ENCODE measurements around the gene HYAL4. TPM values are rescaled to one million over a fixed set of nuclear protein-coding genes. Genes with fewer than 3 reads are reported as not detected.

Gene HYAL4
- total and polyA plus RNA-seq, 2 donors (not counting 1 experiment from before 2014, with no cell fraction given): 0.42 TPM; not detected in 1

DNA sequence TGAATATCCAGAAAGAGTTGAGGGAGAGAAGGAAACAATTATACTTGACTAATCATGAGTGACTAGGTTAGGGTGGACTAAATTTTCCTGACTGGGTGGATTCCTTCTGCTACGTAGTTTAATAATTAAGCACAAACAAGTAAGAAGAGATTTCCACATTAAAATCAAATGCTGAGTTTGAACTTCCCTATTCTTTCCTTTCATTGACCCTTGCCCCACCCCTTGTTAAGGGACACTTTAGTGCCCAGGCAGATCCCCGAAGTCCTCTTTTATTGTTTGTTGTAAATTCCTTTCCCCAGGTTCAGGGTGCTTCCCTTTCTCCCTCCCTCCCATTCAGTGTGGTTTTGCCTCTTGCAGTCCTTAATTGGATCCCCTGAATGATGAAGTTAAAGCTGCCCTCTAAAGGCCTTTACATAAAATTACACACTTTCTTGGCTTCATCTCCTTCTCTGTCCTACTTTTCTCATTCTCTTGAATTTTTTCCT is 71.3 kb downstream of the HYAL4 start:
- CTCF ChIA-PET: no interaction called here
- POLR2A ChIA-PET: no interaction called here

GRCh38 chr7:123917878-123918277 is 72.9 kb downstream of the HYAL4 start:
- intact Hi-C loops (cut with micrococcal nuclease): no loop called here
- Histone ChIP-seq H3K4me1 (ENCODE audit: control insufficient read depth in 2 of 2, insufficient read depth in 2 of 2, low read length in 2 of 2) (no peaks in the 10 kb centered on the region), H3K4me3 (ENCODE audit: control extremely low read depth in 1 of 5, extremely low read depth in 1 of 5, insufficient read depth in 1 of 5, low read depth in 2 of 5, low read length in 4 of 5) (no peak overlapping the region), H3K4me2 (replicated peaks; ENCODE audit: low read depth, low read length, poor library complexity, severe bottlenecking) (no peak overlapping the region), H3K79me2 (ENCODE audit: control insufficient read depth, insufficient read depth, low read length) (no peaks in the 10 kb centered on the region), H3K9me3 (ENCODE audit: control extremely low read depth in 1 of 3, control insufficient read depth in 2 of 3, insufficient read depth in 1 of 3, low read length in 2 of 3) (no peaks in the 10 kb centered on the region), H2AFZ (ENCODE audit: insufficient read depth, low read depth, low read length, poor library complexity, severe bottlenecking) (no peak overlapping the region), H4K20me1 (ENCODE audit: control insufficient read depth, insufficient read depth, low read length, poor library complexity, severe bottlenecking) (no peaks in the 10 kb centered on the region), H3K27me3 (replicated peaks in 1 of 4; ENCODE audit: control extremely low read depth in 1 of 4, control insufficient read depth in 3 of 4, insufficient read depth in 4 of 4, low read length in 3 of 4) (no peaks in the 10 kb centered on the region), H3K36me3 (replicated peaks in 1 of 2; ENCODE audit: control extremely low read depth in 1 of 2, control insufficient read depth in 1 of 2, extremely low read depth in 1 of 2, insufficient read depth in 2 of 2, low read length in 1 of 2) (no peaks in the 10 kb centered on the region), H3K9ac (ENCODE audit: low read length) (no peak overlapping the region), H3K27ac (ENCODE audit: low read length in 2 of 2) (no peak overlapping the region)
- no peaks in the 10 kb centered on the region for H3K27me3 Mint-ChIP-seq
- ChIA-PET POLR2A (no interaction called here), CTCF (no interaction called here)
- ATAC-seq (ENCODE audit: low read depth): no peak
- no peak for TF ChIP-seq EZH2 (IDR thresholded peaks at IDR 0.05; ENCODE audit: borderline replicate concordance, insufficient read depth, low read depth, low read length, poor library complexity, severe bottlenecking)
- TF ChIP-seq, protein P1, sequence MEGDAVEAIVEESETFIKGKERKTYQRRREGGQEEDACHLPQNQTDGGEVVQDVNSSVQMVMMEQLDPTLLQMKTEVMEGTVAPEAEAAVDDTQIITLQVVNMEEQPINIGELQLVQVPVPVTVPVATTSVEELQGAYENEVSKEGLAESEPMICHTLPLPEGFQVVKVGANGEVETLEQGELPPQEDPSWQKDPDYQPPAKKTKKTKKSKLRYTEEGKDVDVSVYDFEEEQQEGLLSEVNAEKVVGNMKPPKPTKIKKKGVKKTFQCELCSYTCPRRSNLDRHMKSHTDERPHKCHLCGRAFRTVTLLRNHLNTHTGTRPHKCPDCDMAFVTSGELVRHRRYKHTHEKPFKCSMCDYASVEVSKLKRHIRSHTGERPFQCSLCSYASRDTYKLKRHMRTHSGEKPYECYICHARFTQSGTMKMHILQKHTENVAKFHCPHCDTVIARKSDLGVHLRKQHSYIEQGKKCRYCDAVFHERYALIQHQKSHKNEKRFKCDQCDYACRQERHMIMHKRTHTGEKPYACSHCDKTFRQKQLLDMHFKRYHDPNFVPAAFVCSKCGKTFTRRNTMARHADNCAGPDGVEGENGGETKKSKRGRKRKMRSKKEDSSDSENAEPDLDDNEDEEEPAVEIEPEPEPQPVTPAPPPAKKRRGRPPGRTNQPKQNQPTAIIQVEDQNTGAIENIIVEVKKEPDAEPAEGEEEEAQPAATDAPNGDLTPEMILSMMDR (IDR thresholded peaks at IDR 0.05): no peak
- no peaks in the 10 kb centered on the region for H3K9me3 Mint-ChIP-seq (ENCODE audit: insufficient read depth)
- WGBS (ENCODE audit: insufficient coverage): 94% methylated on average over 12 of the region's 12 CpGs
- H3K4me1 Mint-ChIP-seq: no peaks in the 10 kb centered on the region
- DNase-seq: no peak
- no peak overlapping the region for H3K4me3 Mint-ChIP-seq
- no peak overlapping the region for H3K27ac Mint-ChIP-seq

More for the DNA sequence above, 71.3 kb downstream of the HYAL4 start:
- H4K20me1 ChIP-seq (ENCODE audit: control insufficient read depth, insufficient read depth, low read length, poor library complexity, severe bottlenecking): no peaks in the 10 kb centered on the region
- DNase-seq (no peak), ATAC-seq (ENCODE audit: low read depth) (no peak)
- TF ChIP-seq EZH2 (IDR thresholded peaks at IDR 0.05; ENCODE audit: borderline replicate concordance, insufficient read depth, low read depth, low read length, poor library complexity, severe bottlenecking): no peak
- TF ChIP-seq, protein P1 (IDR thresholded peaks at IDR 0.05): no peak
- H3K36me3 ChIP-seq (replicated peaks in 1 of 2; ENCODE audit: control extremely low read depth in 1 of 2, control insufficient read depth in 1 of 2, extremely low read depth in 1 of 2, insufficient read depth in 2 of 2, low read length in 1 of 2): no peaks in the 10 kb centered on the region
- 20% methylated on average over 1 of the region's 2 CpGs for WGBS (ENCODE audit: insufficient coverage)
- H3K4me3 ChIP-seq (ENCODE audit: control extremely low read depth in 1 of 5, extremely low read depth in 1 of 5, insufficient read depth in 1 of 5, low read depth in 2 of 5, low read length in 4 of 5): no peak overlapping the region
- no peak overlapping the region for H3K9ac ChIP-seq (ENCODE audit: low read length)
- H2AFZ ChIP-seq (ENCODE audit: insufficient read depth, low read depth, low read length, poor library complexity, severe bottlenecking): no peak overlapping the region
- intact Hi-C loops (cut with micrococcal nuclease): no loop called here
- no peak overlapping the region for H3K27ac ChIP-seq (ENCODE audit: low read length in 2 of 2)
- H3K4me1 ChIP-seq (ENCODE audit: control insufficient read depth in 2 of 2, insufficient read depth in 2 of 2, low read length in 2 of 2): no peaks in the 10 kb centered on the region
- no peak overlapping the region for H3K27ac Mint-ChIP-seq
- no peaks in the 10 kb centered on the region for H3K79me2 ChIP-seq (ENCODE audit: control insufficient read depth, insufficient read depth, low read length)
- no peaks in the 10 kb centered on the region for H3K27me3 ChIP-seq (replicated peaks in 1 of 4; ENCODE audit: control extremely low read depth in 1 of 4, control insufficient read depth in 3 of 4, insufficient read depth in 4 of 4, low read length in 3 of 4)
- H3K9me3 Mint-ChIP-seq (ENCODE audit: insufficient read depth): no peaks in the 10 kb centered on the region
- H3K4me3 Mint-ChIP-seq: no peak overlapping the region
- no peaks in the 10 kb centered on the region for H3K4me1 Mint-ChIP-seq
- H3K4me2 ChIP-seq (replicated peaks; ENCODE audit: low read depth, low read length, poor library complexity, severe bottlenecking): no peak overlapping the region
- no peaks in the 10 kb centered on the region for H3K9me3 ChIP-seq (ENCODE audit: control extremely low read depth in 1 of 3, control insufficient read depth in 2 of 3, insufficient read depth in 1 of 3, low read length in 2 of 3)
- no peaks in the 10 kb centered on the region for H3K27me3 Mint-ChIP-seq
